AG10803 (cell line): ENCODE data around the gene CLPTM1.

Experiments used
- DNase-seq: peaks from one replicate; pipeline ENCODE4 v3.0.0; 2010; ENCODE audit warnings: low read depth
- H3K4me3 ChIP-seq: 2 replicates; pipeline ENCODE4 v1.5.1; 2011; ENCODE audit warnings: mild to moderate bottlenecking, low read length, control low read depth
- CTCF ChIP-seq: conservative IDR thresholded peaks from 2 replicates; pipeline ENCODE4 v1.5.1; 2011; ENCODE audit warnings: mild to moderate bottlenecking, low read length, control low read depth, inconsistent platforms

The CLPTM1 gene

GRCh38 chr19:45037393-45038169, 82.4 kb downstream of the CLPTM1 start:
- DNase-seq: no peak
- no peak overlapping the region for H3K4me3 ChIP-seq
- no peak for TF ChIP-seq CTCF

- H3K4me3 ChIP-seq: peak within 1 kb of the TSS; percentile 98
- TF ChIP-seq CTCF: no peak
- peak; percentile 87 for DNase-seq
Measured at GRCh38 chr19:45038931-45039893, 84.0 kb downstream of the CLPTM1 start, which contains the start of gene CLASRP. TSS of gene CLASRP (plus strand) at chr19:45039045. CDS start at chr19:45040213, 1,168 bp downstream.

- peak overlapping the region; percentile 98 for H3K4me3 ChIP-seq
Measured at GRCh38 chr19:45040059-45040771, 85.0 kb downstream of the CLPTM1 start.

GRCh38 chr19:45041125-45041524, 85.9 kb downstream of the CLPTM1 start:
- H3K4me3 ChIP-seq: no peak overlapping the region
- DNase-seq: no peak
- TF ChIP-seq CTCF: no peak

More at GRCh38 chr19:45040059-45040771, 85.0 kb downstream of the CLPTM1 start:
- no peak for DNase-seq
- TF ChIP-seq CTCF: no peak
